HEK293T (cell line): Measurements from ENCODE around the gene ART5.

Experiments
- ARNT ChIP-seq: fragments of 450-650 bp; IDR thresholded peaks from 2 replicates; pipeline ENCODE4 v1.6.1; 2017; ENCODE audit warnings: mild to moderate bottlenecking
- BHLHE40 ChIP-seq: fragments of 450-650 bp; IDR thresholded peaks from 2 replicates; pipeline ENCODE4 v1.6.1; 2016; ENCODE audit warnings: mild to moderate bottlenecking, moderate library complexity, borderline replicate concordance
- ELF4 ChIP-seq: fragments of 450-650 bp; IDR thresholded peaks from 2 replicates; pipeline ENCODE4 v1.6.1; 2017; ENCODE audit warnings: antibody characterized with exemption
- FOXA1 ChIP-seq: fragments of 450-650 bp; IDR thresholded peaks from 2 replicates; pipeline ENCODE4 v1.6.1; 2016; ENCODE audit warnings: mild to moderate bottlenecking
- FOXM1 ChIP-seq: fragments of 450-650 bp; IDR thresholded peaks from 2 replicates; pipeline ENCODE4 v1.6.1; 2017; ENCODE audit warnings: mild to moderate bottlenecking, borderline replicate concordance
- HDGF ChIP-seq: fragments of 450-650 bp; IDR thresholded peaks from 2 replicates; pipeline ENCODE4 v1.6.1; 2017; ENCODE audit warnings: antibody characterized with exemption, borderline replicate concordance
- NFRKB ChIP-seq: fragments of 450-650 bp; IDR thresholded peaks from 2 replicates; pipeline ENCODE4 v1.6.1; 2016; ENCODE audit warnings: mild to moderate bottlenecking, moderate library complexity
- SP1 ChIP-seq: fragments of 450-650 bp; IDR thresholded peaks from 2 replicates; pipeline ENCODE4 v1.6.1; 2017
- SUZ12 ChIP-seq: fragments of 450-650 bp; IDR thresholded peaks from 2 replicates; pipeline ENCODE4 v1.6.1; 2016; ENCODE audit warnings: mild to moderate bottlenecking
- TARDBP ChIP-seq: fragments of 450-650 bp; IDR thresholded peaks from 2 replicates; pipeline ENCODE4 v1.6.1; 2016
- ZNF384 ChIP-seq: fragments of 450-650 bp; IDR thresholded peaks from 2 replicates; pipeline ENCODE4 v1.6.1; 2016
- TF ChIP-seq, protein P1 (sequence below): fragments of 450-650 bp; IDR thresholded peaks from 2 replicates; pipeline ENCODE4 v1.6.1; 2016

DNA sequence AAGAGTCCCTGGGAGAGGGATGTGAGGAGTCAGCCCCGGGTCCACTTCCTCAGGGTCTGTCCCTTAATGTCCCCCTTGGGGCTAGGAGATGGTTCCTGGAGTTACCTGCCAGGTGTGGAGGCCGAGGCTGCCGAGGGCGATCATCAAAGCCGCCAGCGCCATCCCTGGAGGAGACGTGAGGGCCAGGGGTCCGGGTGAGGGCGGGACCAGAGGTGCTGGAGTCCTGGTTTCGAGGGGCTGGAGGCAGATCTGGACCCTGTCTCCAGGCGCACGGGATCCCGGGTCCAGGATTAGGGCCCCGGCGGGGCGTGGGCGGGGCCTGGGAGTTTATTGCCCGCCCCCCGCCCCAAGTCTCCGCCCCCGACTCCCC lies at the start of gene ART5:
- no peak for TF ChIP-seq ARNT
- TF ChIP-seq HDGF, result no peak
- no peak for TF ChIP-seq TARDBP
- no peak for TF ChIP-seq SUZ12
- TF ChIP-seq SP1, result no peak
- no peak for TF ChIP-seq BHLHE40
- TF ChIP-seq NFRKB, result no peak
- TF ChIP-seq ELF4, result no peak
- TF ChIP-seq, protein P1, sequence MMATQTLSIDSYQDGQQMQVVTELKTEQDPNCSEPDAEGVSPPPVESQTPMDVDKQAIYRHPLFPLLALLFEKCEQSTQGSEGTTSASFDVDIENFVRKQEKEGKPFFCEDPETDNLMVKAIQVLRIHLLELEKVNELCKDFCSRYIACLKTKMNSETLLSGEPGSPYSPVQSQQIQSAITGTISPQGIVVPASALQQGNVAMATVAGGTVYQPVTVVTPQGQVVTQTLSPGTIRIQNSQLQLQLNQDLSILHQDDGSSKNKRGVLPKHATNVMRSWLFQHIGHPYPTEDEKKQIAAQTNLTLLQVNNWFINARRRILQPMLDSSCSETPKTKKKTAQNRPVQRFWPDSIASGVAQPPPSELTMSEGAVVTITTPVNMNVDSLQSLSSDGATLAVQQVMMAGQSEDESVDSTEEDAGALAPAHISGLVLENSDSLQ, result no peak
- TF ChIP-seq ZNF384, result no peak
- TF ChIP-seq FOXM1, result no peak
- TF ChIP-seq FOXA1, result no peak
